HUES6 (cell line): ENCODE results near the gene NES.

Source experiments
- H3K27ac ChIP-seq: 2 replicates; pipeline ENCODE4 v1.7.0; 2013; ENCODE audit warnings: low read depth, mild to moderate bottlenecking, low read length, inconsistent platforms
- H3K27me3 ChIP-seq: 2 replicates; pipeline ENCODE4 v1.6.1; 2013; ENCODE audit warnings: low read length; ENCODE audit not compliant: control insufficient read depth, insufficient read depth
- H3K36me3 ChIP-seq: 2 replicates; pipeline ENCODE4 v1.6.1; 2013; ENCODE audit warnings: low read length; ENCODE audit not compliant: control insufficient read depth, insufficient read depth
- H3K4me1 ChIP-seq: 2 replicates; pipeline ENCODE4 v1.6.1; 2013; ENCODE audit warnings: low read length; ENCODE audit not compliant: control insufficient read depth, insufficient read depth
- H3K4me3 ChIP-seq: 2 replicates; pipeline ENCODE4 v1.5.1; 2013; ENCODE audit warnings: low read depth, low read length
- H3K9ac ChIP-seq: one replicate; pipeline ENCODE4 v1.6.1; 2013; ENCODE audit warnings: mild to moderate bottlenecking, low read length
- H3K9me3 ChIP-seq: 2 replicates; pipeline ENCODE4 v1.6.1; 2013; ENCODE audit warnings: low read depth, low read length; ENCODE audit not compliant: control insufficient read depth, insufficient read depth

The NES gene

GRCh38 chr1:156623946-156624813 is 53.0 kb downstream of the NES start:
- Histone ChIP-seq H3K27ac (no peak overlapping the region), H3K27me3 (peaks cover 75% of the 10 kb centered on the region), H3K9me3 (no peaks in the 10 kb centered on the region), H3K36me3 (no peaks in the 10 kb centered on the region), H3K9ac (peak overlapping the region; percentile 46), H3K4me1 (peaks cover 7% of the 10 kb centered on the region; the same call in 1 of the 2 replicates), H3K4me3 (peak overlapping the region; percentile 62)

GRCh38 chr1:156622581-156623297 is 54.5 kb downstream of the NES start:
- Histone ChIP-seq H3K27ac (no peak overlapping the region), H3K9me3 (no peaks in the 10 kb centered on the region), H3K27me3 (peaks cover 77% of the 10 kb centered on the region), H3K4me3 (no peak overlapping the region), H3K4me1 (peaks cover 7% of the 10 kb centered on the region; the same call in 1 of the 2 replicates), H3K36me3 (no peaks in the 10 kb centered on the region), H3K9ac (no peak overlapping the region)

- no peak overlapping the region for H3K27ac ChIP-seq
- no peaks in the 10 kb centered on the region for H3K9me3 ChIP-seq
- peaks cover 4% of the 10 kb centered on the region; the same call in 1 of the 2 replicates for H3K4me1 ChIP-seq
- no peaks in the 10 kb centered on the region for H3K36me3 ChIP-seq
- no peak overlapping the region for H3K9ac ChIP-seq
- peaks cover 58% of the 10 kb centered on the region for H3K27me3 ChIP-seq
- no peak overlapping the region for H3K4me3 ChIP-seq
Measured at GRCh38 chr1:156619582-156619955, 57.6 kb downstream of the NES start.

- Histone ChIP-seq H3K27ac (no peak within 1 kb of the TSS), H3K9ac (no peak within 1 kb of the TSS), H3K4me3 (no peak within 1 kb of the TSS), H3K27me3 (peaks cover 52% of the 10 kb centered on the region), H3K9me3 (no peaks in the 10 kb centered on the region), H3K4me1 (peaks cover 4% of the 10 kb centered on the region; the same call in 1 of the 2 replicates), H3K36me3 (no peaks in the 10 kb centered on the region)
Measured at GRCh38 chr1:156618853-156619581, 58.2 kb downstream of the NES start, which contains the start of gene HAPLN2. HAPLN2 (plus strand) TSS chr1:156619415; CDS start chr1:156623491, 4,076 bp downstream.
